Measurements from ENCODE around the gene PICK1. TPM values are rescaled to one million over a fixed set of nuclear protein-coding genes. Genes with fewer than 3 reads are reported as not detected.

Gene PICK1
- total RNA-seq, 1 donor = 14.2 TPM

GRCh38 chr22:38068641-38069371 is 11.6 kb downstream of the PICK1 start:
- no peak for DNase-seq (ENCODE audit: low read depth)
- TF ChIP-seq CTCF (IDR thresholded peaks at IDR 0.05; ENCODE audit: insufficient read depth, low read depth, low read length) = no peak

GRCh38 chr22:38069372-38070249 is 12.4 kb downstream of the PICK1 start:
- H3K4me3 ChIP-seq (ENCODE audit: low read depth, low read length) = no peak overlapping the region
- peak; percentile 59 for TF ChIP-seq CTCF (IDR thresholded peaks at IDR 0.05; ENCODE audit: insufficient read depth, low read depth, low read length)

More at GRCh38 chr22:38068641-38069371, 11.6 kb downstream of the PICK1 start:
- no peak overlapping the region for H3K4me3 ChIP-seq (ENCODE audit: low read depth, low read length)

GRCh38 chr22:38070250-38070921 is 13.2 kb downstream of the PICK1 start:
- no peak overlapping the region for H3K4me3 ChIP-seq (ENCODE audit: low read depth, low read length)
- no peak for DNase-seq (ENCODE audit: low read depth)
- no peak for TF ChIP-seq CTCF (IDR thresholded peaks at IDR 0.05; ENCODE audit: insufficient read depth, low read depth, low read length)

More at GRCh38 chr22:38069372-38070249, 12.4 kb downstream of the PICK1 start:
- peak; percentile 49 for DNase-seq (ENCODE audit: low read depth)

GRCh38 chr22:38071421-38072321 is 14.5 kb downstream of the PICK1 start:
- DNase-seq (ENCODE audit: low read depth) = no peak
- no peak overlapping the region for H3K4me3 ChIP-seq (ENCODE audit: low read depth, low read length)
- no peak for TF ChIP-seq CTCF (IDR thresholded peaks at IDR 0.05; ENCODE audit: insufficient read depth, low read depth, low read length)

GRCh38 chr22:38072322-38073149 is 15.3 kb downstream of the PICK1 start:
- TF ChIP-seq CTCF (IDR thresholded peaks at IDR 0.05; ENCODE audit: insufficient read depth, low read depth, low read length) = no peak
- no peak for DNase-seq (ENCODE audit: low read depth)
- no peak overlapping the region for H3K4me3 ChIP-seq (ENCODE audit: low read depth, low read length)

Measured in fibroblast of villous mesenchyme (primary cell).